K562 (cell line): Measurements from ENCODE around the gene CSF1. TPM values are rescaled to one million over a fixed set of nuclear protein-coding genes. Genes with fewer than 3 reads are reported as not detected.

Experiments used
- BCOR ChIP-seq: fragments of 450-650 bp; IDR thresholded peaks from 2 replicates; pipeline ENCODE4 v1.6.1; 2016
- CBFB ChIP-seq: sonication (generic); formaldehyde crosslinking; IDR thresholded peaks from 2 replicates; pipeline ENCODE4 v1.4.0; 2020; ENCODE audit warnings: mild to moderate bottlenecking, missing genetic modification reagents
- HCFC1 ChIP-seq: IDR thresholded peaks from 2 replicates; pipeline ENCODE4 v1.6.1; 2012; ENCODE audit warnings: low read depth, low read length, improper control_type of control experiment
- HDGF ChIP-seq: fragments of 450-650 bp; IDR thresholded peaks from 2 replicates; pipeline ENCODE4 v1.6.1; 2016
- NR2C2 ChIP-seq, 2 experiments: fragments of 200-800 bp in 1 of 2; sonication (Bioruptor generic) in 1 of 2; sonication (generic) in 1 of 2; formaldehyde crosslinking in 1 of 2; IDR thresholded peaks; 2 replicates each; pipeline versions ENCODE4 v1.6.1 to v1.8.0; 2016 to 2022; ENCODE audit warnings: mild to moderate bottlenecking in 1 of 2, missing compliant biosample characterization in 1 of 2, missing genetic modification characterization in 1 of 2, missing genetic modification reagents in 1 of 2
- RB1 ChIP-seq: fragments of 450-650 bp; IDR thresholded peaks from 2 replicates; pipeline ENCODE4 v1.6.1; 2017; ENCODE audit warnings: low read depth, mild to moderate bottlenecking
- RBFOX2 ChIP-seq: fragments of 200-400 bp; formaldehyde crosslinking; IDR thresholded peaks from 2 replicates; pipeline ENCODE4 v1.6.1; 2017; ENCODE audit warnings: low read depth, mild to moderate bottlenecking, low read length, moderate library complexity
- ZNF584 ChIP-seq: fragments of 200-800 bp; sonication (Bioruptor generic); IDR thresholded peaks from 2 replicates; pipeline ENCODE4 v1.6.1; 2016; ENCODE audit warnings: low read depth, mild to moderate bottlenecking, missing genetic modification characterization, missing compliant biosample characterization
- ZSCAN29 ChIP-seq: fragments of 450-650 bp; IDR thresholded peaks from 2 replicates; pipeline ENCODE4 v1.6.1; 2017
- polyA plus RNA-seq, 8 experiments: library from polyadenylated mRNA; depleted of rRNA in 4 of 8; stranded (reverse) in 5 of 8; unstranded in 3 of 8; fragments of >200 nt; fragmentation: Nextera tagmentation in 2 of 8; fragmentation: Illumina TruSeq in 1 of 8; extraction: Ambion mirVana in 2 of 8; extraction: Trizol in 1 of 8; gene quantifications; 2 replicates each; pipeline versions ENCODE4 v1.2.1 to v1.2.3, GENCODE V29; 2011 to 2014; ENCODE audit warnings: inconsistent platforms in 1 of 8, missing spikeins in 1 of 8
- total RNA-seq, 7 experiments: library from RNA; depleted of rRNA in 6 of 7; stranded (reverse); fragments of >200 nt in 6 of 7; fragmentation: Illumina TruSeq in 2 of 7; extraction: Trizol in 2 of 7; gene quantifications; 2 replicates each; pipeline versions ENCODE4 v1.2.1 to v1.2.3, GENCODE V29; 2011 to 2021; ENCODE audit warnings: low replicate concordance in 1 of 7
- TF ChIP-seq, protein P1 (sequence below), 2 experiments: fragments of 250-450 bp in 1 of 2; fragments of 450-650 bp in 1 of 2; sonication (Bioruptor Pico) in 1 of 2; IDR thresholded peaks; 2 replicates each; pipeline versions ENCODE4 v1.6.1 to v1.8.0; 2016 to 2021; ENCODE audit warnings: mild to moderate bottlenecking in 2 of 2, moderate library complexity in 2 of 2, missing compliant biosample characterization in 1 of 2, missing genetic modification characterization in 1 of 2
- TF ChIP-seq, protein P2 (sequence below), 2 experiments: fragments of 200-800 bp in 1 of 2; sonication (Bioruptor generic) in 1 of 2; sonication (generic) in 1 of 2; formaldehyde crosslinking in 1 of 2; IDR thresholded peaks in 1 of 2; conservative IDR thresholded peaks in 1 of 2; 2 replicates each; pipeline versions ENCODE4 v1.5.0 to v1.6.1; 2016 to 2020; ENCODE audit warnings: missing compliant biosample characterization in 1 of 2, missing genetic modification characterization in 1 of 2, missing genetic modification reagents in 1 of 2
- TF ChIP-seq, protein P3 (sequence below): fragments of 250-450 bp; sonication (Bioruptor Pico); IDR thresholded peaks from 2 replicates; pipeline ENCODE4 v1.4.0; 2020
- TF ChIP-seq, protein P4 (sequence below), 2 experiments: fragments of 450-650 bp in 1 of 2; sonication (generic) in 1 of 2; formaldehyde crosslinking in 1 of 2; IDR thresholded peaks; 2 replicates each; pipeline versions ENCODE4 v1.7.1 to v1.9.0; 2016 to 2022; ENCODE audit warnings: inconsistent platforms in 1 of 2, mild to moderate bottlenecking in 1 of 2, missing genetic modification reagents in 1 of 2

Gene CSF1
- total and polyA plus RNA-seq, 9 of the 15 experiments (the other 6 are each of a cell fraction or from before 2014, with no cell fraction given), result 0.18 to 11.8 (median 2.8) TPM

DNA sequence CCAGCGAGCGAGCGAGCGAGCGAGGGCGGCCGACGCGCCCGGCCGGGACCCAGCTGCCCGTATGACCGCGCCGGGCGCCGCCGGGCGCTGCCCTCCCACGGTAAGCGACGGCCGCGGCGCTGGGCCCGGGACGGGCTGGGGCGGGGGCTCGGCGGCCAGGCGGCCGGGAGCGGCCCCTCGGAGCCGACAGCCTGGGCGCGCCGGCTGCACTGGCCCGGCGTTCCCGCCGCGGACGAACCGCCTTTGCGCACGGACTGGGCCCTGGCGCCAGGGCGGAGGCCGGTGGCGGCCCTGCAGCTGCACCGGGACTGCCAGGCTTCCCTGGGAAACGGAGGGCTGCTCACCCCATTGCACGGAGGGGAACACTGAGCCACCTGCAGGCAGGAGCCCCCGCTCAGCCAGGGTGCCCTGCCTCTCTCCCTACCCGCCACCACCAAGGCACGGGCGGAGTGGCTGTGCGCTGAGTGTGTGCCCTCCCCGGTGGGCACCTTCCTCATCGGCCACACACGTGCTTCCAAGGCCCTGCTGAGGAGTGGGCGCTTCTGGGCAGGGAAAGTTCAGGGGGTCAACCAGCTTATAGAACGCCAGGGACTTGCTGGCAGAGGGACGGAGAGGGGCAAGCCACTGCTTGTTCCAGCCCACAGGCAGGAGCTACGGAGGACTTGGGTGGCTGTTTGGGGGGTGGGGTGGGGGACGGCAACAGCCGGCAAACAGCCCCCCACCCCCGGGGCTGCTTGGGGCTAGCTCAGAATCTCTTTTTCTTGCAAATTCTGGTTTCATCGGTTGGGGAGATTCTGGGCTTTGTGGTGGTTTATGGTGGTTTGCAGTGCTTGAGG lies 532 bp downstream of the CSF1 start (continued):
- no peak for TF ChIP-seq NR2C2 (CRISPR knock-in tag; IDR thresholded peaks at IDR 0.05)
- peak; percentile 50 for TF ChIP-seq NR2C2 (tag; IDR thresholded peaks at IDR 0.05)
- TF ChIP-seq RBFOX2, result peak; percentile 24; the same call in 1 of the 2 replicates
- TF ChIP-seq, protein P1, sequence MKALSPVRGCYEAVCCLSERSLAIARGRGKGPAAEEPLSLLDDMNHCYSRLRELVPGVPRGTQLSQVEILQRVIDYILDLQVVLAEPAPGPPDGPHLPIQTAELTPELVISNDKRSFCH (CRISPR knock-in tag; IDR thresholded peaks at IDR 0.05), result no peak
- TF ChIP-seq, protein P1 (tag; IDR thresholded peaks at IDR 0.05), result 0 out of 2 replicates have a peak, but pooled peaks have one; percentile 41
- TF ChIP-seq, protein P2, sequence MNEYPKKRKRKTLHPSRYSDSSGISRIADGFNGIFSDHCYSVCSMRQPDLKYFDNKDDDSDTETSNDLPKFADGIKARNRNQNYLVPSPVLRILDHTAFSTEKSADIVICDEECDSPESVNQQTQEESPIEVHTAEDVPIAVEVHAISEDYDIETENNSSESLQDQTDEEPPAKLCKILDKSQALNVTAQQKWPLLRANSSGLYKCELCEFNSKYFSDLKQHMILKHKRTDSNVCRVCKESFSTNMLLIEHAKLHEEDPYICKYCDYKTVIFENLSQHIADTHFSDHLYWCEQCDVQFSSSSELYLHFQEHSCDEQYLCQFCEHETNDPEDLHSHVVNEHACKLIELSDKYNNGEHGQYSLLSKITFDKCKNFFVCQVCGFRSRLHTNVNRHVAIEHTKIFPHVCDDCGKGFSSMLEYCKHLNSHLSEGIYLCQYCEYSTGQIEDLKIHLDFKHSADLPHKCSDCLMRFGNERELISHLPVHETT (CRISPR knock-in tag; conservative IDR thresholded peaks at IDR 0.05 in 1 of 2, IDR thresholded peaks at IDR 0.05 in 1 of 2), result peak in 1 of 2 experiments; percentile 18; a peak in 1 of 4 replicates
- TF ChIP-seq CBFB (CRISPR knock-in tag), result 0 out of 2 replicates have a peak, but pooled peaks have one; percentile 28
- TF ChIP-seq HCFC1, result no peak
- TF ChIP-seq ZNF584 (CRISPR knock-in tag), result 0 out of 2 replicates have a peak, but pooled peaks have one; percentile 12
- 0 out of 2 replicates have a peak, but pooled peaks have one; percentile 25 for TF ChIP-seq HDGF
- TF ChIP-seq, protein P3, sequence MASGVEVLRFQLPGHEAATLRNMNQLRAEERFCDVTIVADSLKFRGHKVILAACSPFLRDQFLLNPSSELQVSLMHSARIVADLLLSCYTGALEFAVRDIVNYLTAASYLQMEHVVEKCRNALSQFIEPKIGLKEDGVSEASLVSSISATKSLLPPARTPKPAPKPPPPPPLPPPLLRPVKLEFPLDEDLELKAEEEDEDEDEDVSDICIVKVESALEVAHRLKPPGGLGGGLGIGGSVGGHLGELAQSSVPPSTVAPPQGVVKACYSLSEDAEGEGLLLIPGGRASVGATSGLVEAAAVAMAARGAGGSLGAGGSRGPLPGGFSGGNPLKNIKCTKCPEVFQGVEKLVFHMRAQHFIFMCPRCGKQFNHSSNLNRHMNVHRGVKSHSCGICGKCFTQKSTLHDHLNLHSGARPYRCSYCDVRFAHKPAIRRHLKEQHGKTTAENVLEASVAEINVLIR, result no peak
- no peak for TF ChIP-seq ZSCAN29
- TF ChIP-seq RB1, result peak; percentile 55; the same call in 1 of the 2 replicates
- TF ChIP-seq, protein P4, sequence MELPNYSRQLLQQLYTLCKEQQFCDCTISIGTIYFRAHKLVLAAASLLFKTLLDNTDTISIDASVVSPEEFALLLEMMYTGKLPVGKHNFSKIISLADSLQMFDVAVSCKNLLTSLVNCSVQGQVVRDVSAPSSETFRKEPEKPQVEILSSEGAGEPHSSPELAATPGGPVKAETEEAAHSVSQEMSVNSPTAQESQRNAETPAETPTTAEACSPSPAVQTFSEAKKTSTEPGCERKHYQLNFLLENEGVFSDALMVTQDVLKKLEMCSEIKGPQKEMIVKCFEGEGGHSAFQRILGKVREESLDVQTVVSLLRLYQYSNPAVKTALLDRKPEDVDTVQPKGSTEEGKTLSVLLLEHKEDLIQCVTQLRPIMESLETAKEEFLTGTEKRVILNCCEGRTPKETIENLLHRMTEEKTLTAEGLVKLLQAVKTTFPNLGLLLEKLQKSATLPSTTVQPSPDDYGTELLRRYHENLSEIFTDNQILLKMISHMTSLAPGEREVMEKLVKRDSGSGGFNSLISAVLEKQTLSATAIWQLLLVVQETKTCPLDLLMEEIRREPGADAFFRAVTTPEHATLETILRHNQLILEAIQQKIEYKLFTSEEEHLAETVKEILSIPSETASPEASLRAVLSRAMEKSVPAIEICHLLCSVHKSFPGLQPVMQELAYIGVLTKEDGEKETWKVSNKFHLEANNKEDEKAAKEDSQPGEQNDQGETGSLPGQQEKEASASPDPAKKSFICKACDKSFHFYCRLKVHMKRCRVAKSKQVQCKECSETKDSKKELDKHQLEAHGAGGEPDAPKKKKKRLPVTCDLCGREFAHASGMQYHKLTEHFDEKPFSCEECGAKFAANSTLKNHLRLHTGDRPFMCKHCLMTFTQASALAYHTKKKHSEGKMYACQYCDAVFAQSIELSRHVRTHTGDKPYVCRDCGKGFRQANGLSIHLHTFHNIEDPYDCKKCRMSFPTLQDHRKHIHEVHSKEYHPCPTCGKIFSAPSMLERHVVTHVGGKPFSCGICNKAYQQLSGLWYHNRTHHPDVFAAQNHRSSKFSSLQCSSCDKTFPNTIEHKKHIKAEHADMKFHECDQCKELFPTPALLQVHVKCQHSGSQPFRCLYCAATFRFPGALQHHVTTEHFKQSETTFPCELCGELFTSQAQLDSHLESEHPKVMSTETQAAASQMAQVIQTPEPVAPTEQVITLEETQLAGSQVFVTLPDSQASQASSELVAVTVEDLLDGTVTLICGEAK (IDR thresholded peaks at IDR 0.05), result peak; percentile 47
- TF ChIP-seq, protein P4 (CRISPR knock-in tag; IDR thresholded peaks at IDR 0.05), result no peak
- TF ChIP-seq BCOR, result peak; percentile 74
